Measurements from ENCODE around the gene ADARB2.

ADARB2 gene

DNA sequence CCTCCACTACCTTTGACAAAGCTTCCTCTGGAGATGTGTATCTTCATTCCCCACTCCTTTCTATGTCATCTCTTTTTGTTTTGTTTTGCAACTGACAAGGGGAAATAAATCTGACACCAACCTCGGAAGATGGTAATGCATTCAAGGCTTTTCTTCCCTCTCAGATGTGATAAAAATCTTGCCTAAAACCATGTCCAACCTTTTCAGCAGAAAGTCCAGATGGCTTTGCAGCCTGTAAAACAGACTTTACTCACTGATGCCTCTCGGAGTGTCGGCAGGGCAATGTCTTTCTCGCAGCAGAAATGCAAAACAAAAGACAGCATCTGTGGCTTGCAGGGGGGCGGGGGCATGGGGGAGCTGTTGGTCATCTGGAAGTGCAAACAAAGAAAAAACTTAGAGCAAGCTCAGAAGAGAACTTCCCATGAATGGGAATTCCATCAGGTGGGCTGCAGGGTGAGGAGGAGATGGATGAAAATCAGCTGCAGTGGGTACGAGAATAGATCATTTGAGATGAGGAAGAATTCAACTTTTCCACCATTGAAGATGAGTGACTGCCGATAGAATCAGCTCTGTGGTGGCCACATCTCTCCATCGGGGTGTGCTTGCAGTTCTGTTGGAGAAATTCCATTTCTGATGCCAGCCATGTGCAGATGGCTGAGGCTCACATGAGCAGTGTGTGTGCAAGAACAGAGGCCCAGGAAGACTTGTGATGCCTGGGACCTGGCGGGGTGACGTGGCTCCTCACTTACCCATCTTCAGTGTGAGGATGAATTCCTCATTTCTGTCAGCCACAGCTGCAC lies 443.5 kb downstream of the ADARB2 start:
- DNase-seq: no peak

DNA sequence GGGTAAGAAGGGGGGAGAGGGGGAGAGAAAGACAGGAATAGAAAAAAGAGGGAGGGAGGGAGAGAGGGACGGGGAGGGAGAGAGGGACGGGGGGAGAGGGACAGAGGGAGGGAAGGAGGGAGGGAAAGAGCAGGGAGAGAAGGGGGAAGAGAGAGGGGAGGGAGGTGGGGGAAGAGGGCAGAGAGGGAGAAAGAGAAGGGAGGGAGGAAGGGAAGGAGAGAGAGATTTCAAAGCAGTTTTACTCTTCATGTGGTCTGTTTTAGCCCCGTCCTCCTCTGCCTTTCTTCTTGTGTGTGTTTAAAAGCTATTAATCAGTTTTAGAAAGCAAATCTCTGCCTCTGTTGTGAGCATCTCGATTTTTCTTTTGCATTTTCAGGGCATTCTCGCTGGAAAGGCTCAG lies 444.2 kb downstream of the ADARB2 start:
- DNase-seq: no peak

GRCh38 chr10:1292611-1293031 lies 444.7 kb downstream of the ADARB2 start:
- DNase-seq: no peak

DNA sequence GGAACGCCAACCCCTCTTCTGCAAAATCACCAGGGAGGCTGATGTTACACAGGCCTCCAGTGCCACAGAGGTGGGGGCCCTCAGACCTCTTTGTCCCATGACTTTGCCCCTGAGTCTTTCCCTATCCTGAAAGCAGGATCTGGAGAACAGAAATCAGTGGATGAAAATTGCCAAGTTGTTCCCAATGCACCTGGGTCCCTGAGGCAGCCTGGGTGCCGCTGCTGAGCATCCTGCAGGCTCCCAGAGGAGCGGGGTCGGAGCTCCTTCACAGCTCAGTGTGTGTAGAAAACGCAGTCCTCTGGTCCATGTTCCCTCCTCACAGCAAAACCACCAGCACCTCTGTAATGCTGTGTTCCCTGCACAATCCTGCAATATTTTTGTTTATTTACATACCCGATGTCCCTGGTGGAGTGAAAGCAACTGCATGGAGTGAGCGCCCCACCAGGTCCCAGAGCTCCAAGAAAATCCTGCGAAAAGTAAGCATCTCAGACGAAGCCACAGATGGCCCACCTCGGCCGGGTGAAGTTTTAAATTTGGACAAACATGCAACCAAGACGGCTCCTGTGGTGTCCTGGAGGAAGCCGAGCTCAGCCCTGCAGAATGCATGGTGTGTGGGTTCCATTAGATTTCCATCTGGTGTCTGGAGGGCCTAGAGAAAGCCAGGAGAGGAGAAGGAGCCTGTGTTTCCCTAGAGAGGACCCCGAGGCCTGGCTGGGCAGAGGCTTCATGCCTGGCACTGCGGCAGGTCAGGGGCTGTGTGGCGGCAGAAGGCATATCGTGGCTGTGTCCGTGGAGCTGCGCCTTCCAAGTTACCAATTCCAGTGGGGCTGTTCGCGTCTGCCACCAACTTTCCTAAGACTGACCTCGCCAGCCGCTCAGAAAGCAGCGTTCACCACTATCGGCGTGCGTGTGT lies 445.9 kb downstream of the ADARB2 start:
- no peak for DNase-seq

DNA sequence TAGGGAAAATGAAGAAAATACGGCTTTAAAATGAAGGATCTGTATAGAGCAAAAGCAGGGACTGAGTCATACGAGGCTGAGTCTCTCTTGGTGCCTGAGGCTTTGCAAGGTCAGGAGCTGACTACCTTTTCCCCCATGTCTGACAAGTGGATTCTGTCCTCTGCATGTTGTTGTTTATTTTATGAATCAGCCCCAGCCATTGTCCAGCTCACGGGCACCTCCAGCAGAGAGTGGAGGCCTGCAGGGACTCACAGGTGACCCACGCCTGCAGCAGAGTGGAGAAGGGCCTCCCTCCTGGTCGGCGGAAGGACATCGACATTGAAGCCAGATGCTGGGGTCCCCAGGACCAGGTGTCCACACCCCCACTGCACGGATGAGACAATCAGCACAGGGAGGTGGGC lies 447.3 kb downstream of the ADARB2 start:
- no peak for DNase-seq

DNA sequence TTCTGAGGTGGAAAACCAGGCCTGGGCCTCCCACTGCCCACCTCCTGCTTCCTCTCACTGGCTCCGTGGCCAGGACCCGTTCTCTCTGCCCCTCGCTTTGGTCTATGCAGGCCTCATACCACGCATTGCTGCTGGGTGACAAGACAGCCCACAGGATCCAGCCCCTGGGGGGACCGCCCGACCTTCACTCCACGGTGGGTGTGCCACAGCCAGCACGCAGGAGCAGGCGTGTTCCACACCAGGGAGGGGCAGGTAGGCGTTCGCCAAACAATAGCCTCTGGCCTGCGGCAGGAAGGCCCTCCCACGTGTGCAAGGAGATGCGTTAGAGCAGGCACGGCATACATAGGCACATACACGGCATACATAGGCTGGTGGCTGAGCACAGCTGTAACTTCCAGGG lies 447.7 kb downstream of the ADARB2 start:
- no peak for DNase-seq

GRCh38 chr10:1287971-1288401 lies 449.3 kb downstream of the ADARB2 start:
- DNase-seq: no peak

DNA sequence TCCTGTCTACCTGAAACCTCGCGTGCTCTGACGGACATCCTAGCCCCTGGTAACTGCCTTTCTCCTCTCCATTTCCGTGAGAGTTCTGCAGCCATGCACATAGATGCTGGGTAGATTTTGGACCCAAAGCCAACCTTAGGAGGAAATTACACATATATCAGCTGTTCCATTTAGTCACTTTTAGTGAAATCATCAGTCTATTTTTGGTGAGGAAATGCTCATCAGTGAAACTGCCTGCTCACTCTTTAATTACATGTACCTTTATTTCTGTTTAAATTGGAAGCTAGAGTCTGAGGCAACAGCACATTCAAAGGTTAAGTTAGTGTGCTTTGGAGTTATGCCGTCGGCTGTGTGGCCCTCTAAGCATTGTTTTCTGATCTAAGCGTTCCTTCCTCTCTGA lies 449.8 kb downstream of the ADARB2 start:
- DNase-seq: no peak

DNA sequence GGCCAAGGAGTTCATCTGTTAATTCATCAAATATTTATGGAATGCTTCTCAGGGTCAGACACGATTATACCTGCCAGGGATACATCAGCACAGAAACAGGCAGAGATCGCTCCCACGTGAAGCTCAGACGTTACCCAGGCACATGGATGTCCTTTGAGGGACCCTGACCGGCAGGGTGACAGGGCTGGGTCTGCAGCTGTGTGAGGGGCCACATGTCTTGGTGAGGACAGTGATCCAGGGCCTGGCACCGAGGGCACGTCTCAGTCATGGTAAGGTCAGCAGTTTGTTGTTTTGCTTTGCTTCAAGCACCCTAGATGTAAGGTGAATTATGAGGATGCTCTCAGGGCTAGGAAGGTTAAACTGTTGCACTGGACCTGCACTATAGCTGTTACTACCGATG lies 453.2 kb downstream of the ADARB2 start:
- DNase-seq: no peak

GRCh38 chr10:1281405-1281782 lies 455.9 kb downstream of the ADARB2 start:
- no peak for DNase-seq

GRCh38 chr10:1280466-1281404 lies 456.6 kb downstream of the ADARB2 start:
- DNase-seq: no peak

GRCh38 chr10:1278306-1278705 lies 459.0 kb downstream of the ADARB2 start:
- no peak for DNase-seq

DNA sequence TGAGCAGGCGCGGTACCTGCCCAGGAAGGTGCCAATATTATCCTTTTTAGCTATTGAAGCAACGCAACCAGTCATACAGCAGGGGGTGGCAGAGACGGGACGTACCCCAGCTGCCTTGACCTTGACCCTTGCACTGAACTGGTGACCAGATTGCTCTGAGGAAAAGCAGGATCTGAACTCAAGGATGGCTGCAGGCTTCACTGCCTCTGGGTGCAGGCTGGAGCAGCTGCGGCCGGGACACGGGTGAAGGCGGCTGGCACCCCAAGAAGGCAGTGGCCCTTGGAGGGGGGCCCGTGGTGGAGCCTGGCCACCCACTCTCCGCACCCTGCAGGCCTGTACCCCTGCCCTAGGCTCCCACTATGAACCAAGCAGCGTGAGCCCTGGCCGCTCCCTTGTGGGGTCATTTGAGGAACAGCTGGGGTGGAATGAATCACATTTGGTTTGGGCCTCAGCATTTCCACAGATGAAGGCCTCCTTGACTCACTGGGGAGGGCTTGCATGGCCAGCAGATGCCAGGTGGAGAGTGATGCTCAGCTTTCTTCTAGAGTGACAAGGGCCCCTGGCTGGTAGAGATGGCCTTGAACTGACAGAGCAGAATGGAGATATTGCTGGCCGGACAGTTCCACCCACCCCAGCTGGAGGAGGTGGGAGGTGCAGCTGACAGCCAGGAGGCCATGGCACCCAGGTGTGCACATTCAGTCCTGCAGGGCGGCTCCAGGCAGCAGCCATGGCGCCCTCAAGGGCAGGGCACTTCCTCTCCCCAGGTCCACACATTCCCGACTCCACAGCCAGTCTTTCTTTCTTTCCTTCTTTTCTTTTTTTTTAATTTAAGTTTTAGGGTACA lies 462.4 kb downstream of the ADARB2 start:
- no peak for DNase-seq

GRCh38 chr10:1274111-1274661 lies 463.1 kb downstream of the ADARB2 start:
- no peak for DNase-seq

- DNase-seq: no peak
These were observed 463.8 kb downstream of the ADARB2 start for GRCh38 chr10:1273372-1274105.

GRCh38 chr10:1272777-1273161 lies 464.6 kb downstream of the ADARB2 start:
- no peak for DNase-seq

- DNase-seq: no peak
These were observed 465.1 kb downstream of the ADARB2 start for GRCh38 chr10:1272079-1272776.

DNA sequence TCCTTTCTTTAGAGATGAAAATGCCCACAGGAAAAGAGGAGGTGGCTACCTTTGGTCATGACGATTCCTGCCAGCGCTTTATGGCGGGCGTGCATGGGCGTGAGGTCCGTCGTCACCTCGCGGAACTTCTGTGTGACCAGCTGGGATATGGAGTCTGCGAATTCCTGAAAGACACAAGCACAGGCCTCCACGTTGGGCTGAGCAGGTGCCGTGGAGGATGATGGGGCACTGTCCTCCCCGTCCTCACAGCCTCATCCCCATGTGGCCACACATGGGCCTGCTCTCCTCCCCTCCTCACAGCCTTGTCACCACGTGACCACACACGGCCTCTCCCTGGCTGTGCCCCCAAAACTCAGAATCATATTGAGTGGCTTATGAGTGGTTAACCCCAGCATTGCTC lies 466.4 kb downstream of the ADARB2 start:
- no peak for DNase-seq

DNA sequence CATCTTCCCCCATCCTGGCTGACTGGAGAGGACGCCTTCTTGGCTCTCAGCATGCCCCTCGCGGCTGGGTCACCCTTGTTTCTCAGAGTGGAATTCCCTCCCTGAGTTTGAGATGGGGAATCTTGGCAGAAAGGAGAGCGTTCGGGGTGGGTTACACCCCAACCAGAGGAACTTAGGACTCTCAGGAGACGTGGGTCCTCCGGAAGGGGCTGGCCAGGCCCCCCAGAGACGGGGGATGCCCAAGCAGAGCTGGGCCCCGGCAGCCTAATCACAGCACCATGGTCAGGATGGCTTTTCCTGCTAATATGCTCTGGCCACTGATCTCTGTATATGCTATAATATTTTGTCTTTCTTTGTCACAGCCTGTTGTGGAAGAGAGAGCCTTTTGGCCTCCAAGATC lies 466.8 kb downstream of the ADARB2 start:
- no peak for DNase-seq

- no peak for DNase-seq
These were observed 468.5 kb downstream of the ADARB2 start for GRCh38 chr10:1268831-1269230.
